Measurements from ENCODE around the gene SGMS1.

GRCh38 chr10:50631052-50631451, 7.3 kb upstream of the SGMS1 start:
- TF ChIP-seq POLR2A (IDR thresholded peaks at IDR 0.05) (no peak), CTCF (IDR thresholded peaks at IDR 0.05) (no peak), EP300 (IDR thresholded peaks at IDR 0.05; ENCODE audit: low read depth) (no peak), POLR2AphosphoS5 (IDR thresholded peaks at IDR 0.05) (no peak)

All from transverse colon (tissue), 4 donors.